ENCODE data around the gene HAAO.
"Not testable (repeated sequence)": the region's sequence is repeated elsewhere in the genome, so short reads cannot be mapped to it uniquely, and the experiment has no call there.

Gene HAAO

DNA sequence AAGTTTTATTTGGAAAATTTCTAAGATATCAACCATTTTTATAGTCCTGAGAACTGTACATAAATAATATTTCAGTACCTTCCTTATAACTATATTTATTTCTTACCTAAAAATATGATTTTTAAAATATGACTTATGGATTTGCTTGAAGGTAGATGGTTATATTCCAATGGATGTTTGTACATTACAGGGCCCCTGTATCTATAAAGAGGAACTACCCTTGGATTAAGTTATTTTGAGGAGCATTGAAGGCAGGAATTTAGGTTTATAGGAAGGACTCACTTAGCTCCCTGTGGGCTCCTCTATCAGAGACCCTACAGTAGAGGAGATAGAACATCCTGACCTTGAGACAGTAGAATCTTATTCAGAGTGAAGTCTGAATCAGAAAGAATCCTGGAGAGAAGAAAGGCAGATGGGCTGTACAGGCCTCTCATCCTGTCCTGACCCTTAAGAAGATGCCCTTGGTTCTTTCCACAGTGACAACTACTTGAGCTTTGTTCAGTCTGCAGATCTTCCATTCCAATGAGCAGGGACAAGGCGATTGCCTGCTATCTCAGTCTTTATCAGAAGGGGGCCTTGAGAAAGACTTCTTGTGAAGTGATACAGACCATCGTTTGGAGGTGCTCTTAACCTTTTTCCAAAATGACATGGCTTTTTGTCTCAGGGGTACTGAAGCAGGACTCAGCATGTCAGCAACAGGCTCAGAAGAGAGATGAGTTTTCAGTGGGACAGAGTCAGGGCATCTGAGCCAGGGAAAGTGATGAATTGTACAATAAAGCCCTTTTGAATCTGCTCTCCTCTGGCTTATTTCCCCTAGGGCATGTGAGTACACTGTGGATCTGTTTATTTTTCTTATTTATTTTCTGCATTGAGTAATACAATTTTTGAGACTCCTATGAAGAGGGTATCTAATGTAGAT lies 49.4 kb downstream of the HAAO start:
- no peak for DNase-seq

DNA sequence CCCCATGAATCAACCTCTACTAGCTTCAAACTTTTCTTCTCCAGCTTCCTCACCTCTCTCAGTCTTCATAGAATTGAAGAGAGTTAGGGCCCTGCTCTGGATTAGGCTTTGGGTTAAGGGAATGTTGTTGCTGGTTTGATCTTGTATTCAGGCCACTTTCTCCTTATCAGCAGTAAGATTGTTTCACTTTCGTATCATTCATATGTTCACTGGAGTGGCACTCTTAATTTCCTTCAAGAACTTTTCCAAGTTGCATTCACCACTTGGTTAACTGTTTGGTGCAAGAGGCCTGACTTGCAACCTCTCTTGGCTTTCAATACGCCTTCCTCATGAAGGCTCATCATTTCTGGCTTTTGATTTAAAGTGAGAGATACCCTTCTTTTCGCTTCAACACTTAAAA lies 51.2 kb downstream of the HAAO start:
- no peak for DNase-seq

- no peak for DNase-seq
Observed at GRCh38 chr2:42736598-42737322, 55.6 kb downstream of the HAAO start.

DNA sequence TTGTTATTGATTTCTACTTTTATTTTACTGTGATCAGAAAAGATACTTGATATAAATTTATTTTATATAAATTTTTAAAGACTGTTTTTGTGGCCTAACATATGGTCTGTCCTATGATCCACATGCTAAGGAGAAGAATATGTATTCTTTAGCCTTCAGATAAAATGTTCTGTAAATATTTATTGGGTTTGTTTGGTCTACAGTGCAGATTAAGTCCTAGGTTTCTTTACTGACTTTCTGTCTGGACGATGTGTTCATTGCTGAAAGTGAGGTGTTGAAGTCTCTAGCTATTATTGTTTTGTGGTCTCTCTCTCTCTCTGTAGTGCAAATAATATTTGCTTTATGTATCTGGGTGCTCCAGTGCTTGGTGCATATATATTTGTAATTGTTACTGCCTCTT lies 58.5 kb downstream of the HAAO start:
- DNase-seq: no peak

DNA sequence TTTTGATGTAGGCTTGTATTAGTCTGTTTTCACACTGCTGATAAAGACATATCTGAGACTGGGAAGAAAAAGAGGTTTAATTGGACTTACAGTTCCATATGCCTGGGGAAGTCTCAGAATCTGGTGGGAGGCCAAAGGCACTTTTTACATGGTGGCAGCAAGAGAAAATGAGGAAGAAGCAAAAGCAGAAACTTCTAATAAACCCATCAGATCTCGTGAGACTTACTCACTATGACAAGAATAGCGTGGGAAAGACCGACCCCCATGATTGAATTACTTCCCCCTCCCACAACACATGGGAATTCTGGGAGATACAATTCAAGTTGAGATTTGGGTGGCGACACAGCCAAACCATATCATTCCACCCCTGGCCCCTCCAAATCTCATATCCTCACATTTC lies 61.1 kb downstream of the HAAO start:
- not testable (repeated sequence) for DNase-seq

DNA sequence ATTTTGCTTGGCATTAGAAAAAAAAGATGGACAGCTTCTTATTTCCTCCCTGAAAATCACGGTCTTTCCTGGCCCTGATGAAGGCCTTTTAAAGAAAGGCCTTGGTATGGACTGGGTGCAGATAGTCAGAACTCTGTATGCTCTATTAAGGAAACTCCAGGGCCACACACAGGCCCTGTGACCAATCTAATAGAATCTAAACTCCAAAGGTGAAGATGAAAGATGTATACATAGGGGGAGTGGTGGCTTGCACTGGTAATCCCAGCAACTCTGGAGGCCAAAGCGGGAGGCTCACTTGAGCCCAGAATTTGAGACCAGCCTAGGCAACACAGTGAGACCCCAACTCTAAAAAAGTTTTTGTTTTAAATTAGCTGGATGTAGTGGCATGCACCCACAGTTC lies 65.7 kb downstream of the HAAO start:
- DNase-seq: no peak

DNA sequence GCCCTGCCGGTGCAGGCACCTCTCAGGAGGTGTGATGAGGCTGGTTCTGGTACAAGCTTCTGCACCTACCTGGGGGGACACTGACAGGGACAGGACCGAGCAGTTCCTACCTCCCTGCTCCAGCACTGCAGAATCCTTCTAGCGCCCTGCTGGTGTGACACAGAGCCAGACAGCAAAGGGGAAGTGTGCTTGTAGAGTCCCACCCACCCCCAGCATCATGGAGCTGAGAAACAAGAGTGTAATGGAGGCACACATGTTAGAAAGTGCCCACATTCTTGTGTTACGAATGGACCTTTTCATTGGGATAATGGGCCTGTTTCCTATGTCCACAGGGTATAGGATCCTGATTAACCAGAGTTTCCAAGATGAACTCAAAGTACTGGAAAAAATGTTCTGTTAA lies 66.7 kb downstream of the HAAO start:
- DNase-seq: no peak

- no peak for DNase-seq
Observed at GRCh38 chr2:42724886-42725285, 67.5 kb downstream of the HAAO start.

- no peak for DNase-seq
Observed at GRCh38 chr2:42723465-42723864, 68.9 kb downstream of the HAAO start.

GRCh38 chr2:42722320-42723190 lies 69.8 kb downstream of the HAAO start:
- DNase-seq: no peak

DNA sequence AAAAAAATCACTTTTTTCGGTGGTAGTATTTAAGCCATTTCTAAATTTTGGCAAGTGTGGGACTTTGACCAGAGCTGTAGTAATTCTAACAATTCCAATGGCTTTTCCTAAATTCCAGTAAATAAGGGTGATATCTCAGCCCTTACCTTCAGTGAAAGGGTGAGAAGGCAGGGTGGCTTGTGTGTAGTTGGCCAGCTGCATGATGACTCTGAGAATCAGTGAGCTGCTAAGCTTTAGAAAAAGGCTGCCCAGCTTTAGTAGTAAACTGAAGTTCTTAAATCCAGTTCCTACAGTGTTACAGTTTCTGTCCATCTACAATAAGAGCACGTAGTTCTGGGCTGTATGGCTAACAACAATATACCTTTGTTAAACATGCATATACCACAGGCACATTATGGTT lies 70.5 kb downstream of the HAAO start:
- no peak for DNase-seq

Data from stimulated activated CD4-positive, alpha-beta T cell treated with anti-CD3 and anti-CD28 coated beads, Interleukin-12 subunit alpha, Interleukin-12 subunit beta, amount 100 ng/mL, for 4 hours (primary cell).